Measurements from ENCODE around the gene SRMS. TPM values are rescaled to one million over a fixed set of nuclear protein-coding genes. Genes with fewer than 3 reads are reported as not detected.

Gene SRMS
- polyA plus RNA-seq, 1 donor from 2014 or later, result not detected

- H3K9me2 ChIP-seq (ENCODE audit: insufficient read depth, low read length), result no peaks in the 10 kb centered on the region
- no peaks in the 10 kb centered on the region for H4K20me1 ChIP-seq (ENCODE audit: insufficient read depth)
- H3K4me2 ChIP-seq (ENCODE audit: low read length), result no peak overlapping the region
- TF ChIP-seq SMC3 (conservative IDR thresholded peaks at IDR 0.05; ENCODE audit: poor library complexity) (peak; percentile 85), EP300 (conservative IDR thresholded peaks at IDR 0.05; ENCODE audit: poor library complexity, severe bottlenecking) (no peak), CTCF (IDR thresholded peaks at IDR 0.05; ENCODE audit: poor library complexity, severe bottlenecking) (peak; percentile 89), MXI1 (conservative IDR thresholded peaks at IDR 0.05; ENCODE audit: poor library complexity, severe bottlenecking) (no peak), RAD21 (conservative IDR thresholded peaks at IDR 0.05) (peak; percentile 91), REST (IDR thresholded peaks at IDR 0.05; ENCODE audit: borderline replicate concordance) (no peak), POLR2AphosphoS5 (IDR thresholded peaks at IDR 0.05) (no peak)
- H3K4me3 ChIP-seq (ENCODE audit: low read length), result no peak overlapping the region
- no peaks in the 10 kb centered on the region for H3F3A ChIP-seq (ENCODE audit: insufficient read depth, low read length, poor library complexity, severe bottlenecking)
- H3K27me3 ChIP-seq (ENCODE audit: insufficient read depth, low read depth, low read length), result no peaks in the 10 kb centered on the region
- H3K79me2 ChIP-seq (replicated peaks; ENCODE audit: insufficient read depth, low read length), result no peaks in the 10 kb centered on the region
- no peak overlapping the region for H2AFZ ChIP-seq (ENCODE audit: low read depth, low read length)
- H3K27ac ChIP-seq (ENCODE audit: low read length), result no peak overlapping the region
- H3K9ac ChIP-seq (ENCODE audit: low read length), result no peak overlapping the region
- no peaks in the 10 kb centered on the region for H3K36me3 ChIP-seq (ENCODE audit: insufficient read depth, low read length)
- H3K9me3 ChIP-seq (ENCODE audit: low read length), result no peaks in the 10 kb centered on the region
These were observed 9.9 kb downstream of the SRMS start for GRCh38 chr20:63537525-63538203.

- Histone ChIP-seq H4K20me1 (ENCODE audit: insufficient read depth) (no peaks in the 10 kb centered on the region), H3K9ac (ENCODE audit: low read length) (no peak within 1 kb of the TSS), H3K9me2 (ENCODE audit: insufficient read depth, low read length) (no peaks in the 10 kb centered on the region), H3K4me3 (ENCODE audit: low read length) (no peak within 1 kb of the TSS), H3K36me3 (ENCODE audit: insufficient read depth, low read length) (no peaks in the 10 kb centered on the region), H3F3A (ENCODE audit: insufficient read depth, low read length, poor library complexity, severe bottlenecking) (no peaks in the 10 kb centered on the region), H3K79me2 (replicated peaks; ENCODE audit: insufficient read depth, low read length) (no peaks in the 10 kb centered on the region), H3K4me2 (ENCODE audit: low read length) (no peak within 1 kb of the TSS), H3K9me3 (ENCODE audit: low read length) (no peaks in the 10 kb centered on the region), H3K27ac (ENCODE audit: low read length) (no peak within 1 kb of the TSS), H2AFZ (ENCODE audit: low read depth, low read length) (no peak within 1 kb of the TSS), H3K27me3 (ENCODE audit: insufficient read depth, low read depth, low read length) (no peaks in the 10 kb centered on the region)
- TF ChIP-seq REST (IDR thresholded peaks at IDR 0.05; ENCODE audit: borderline replicate concordance), result no peak
- TF ChIP-seq POLR2AphosphoS5 (IDR thresholded peaks at IDR 0.05), result no peak
- TF ChIP-seq SMC3 (conservative IDR thresholded peaks at IDR 0.05; ENCODE audit: poor library complexity), result no peak
- TF ChIP-seq RAD21 (conservative IDR thresholded peaks at IDR 0.05), result no peak
- TF ChIP-seq CTCF (IDR thresholded peaks at IDR 0.05; ENCODE audit: poor library complexity, severe bottlenecking), result no peak
- no peak for TF ChIP-seq MXI1 (conservative IDR thresholded peaks at IDR 0.05; ENCODE audit: poor library complexity, severe bottlenecking)
- TF ChIP-seq TAF1 (IDR thresholded peaks at IDR 0.05; ENCODE audit: low read depth), result no peak
- TF ChIP-seq EZH2 (IDR thresholded peaks at IDR 0.05; ENCODE audit: borderline replicate concordance, insufficient read depth, low read length, poor library complexity, severe bottlenecking), result no peak
- TF ChIP-seq EP300 (conservative IDR thresholded peaks at IDR 0.05; ENCODE audit: poor library complexity, severe bottlenecking), result no peak
These were observed 10.5 kb downstream of the SRMS start, which contains the start of gene PTK6 for GRCh38 chr20:63536997-63537524. TSS of gene PTK6 (minus strand) at chr20:63537376. CDS start at chr20:63537314, 62 bp downstream.

All from neural cell (in vitro differentiated cells).